Gastrocnemius medialis (tissue), 4 donors: ENCODE data around the gene BBS2. TPM values are rescaled to one million over a fixed set of nuclear protein-coding genes. Genes with fewer than 3 reads are reported as not detected.
A peak's percentile ranks its signal among the peaks of the same experiment; 100 is the strongest.

Source experiments
- ATAC-seq, 2 donors: fragments of 150-250 bp; one replicate each; pipeline ENCODE4 v1.9.1; 2016
- DNase-seq, 2 donors: peaks; one replicate each; pipeline ENCODE4 v3.0.0-alpha.2; 2019
- H3K27ac ChIP-seq, 4 donors: fragments of 200-600 bp; sonication (generic); 1 replicate in 1 of 4; 2 replicates in 3 of 4; pipeline ENCODE4 v1.5.1; 2016 to 2018; ENCODE audit warnings: mild to moderate bottlenecking in 2 of 4, moderate library complexity in 1 of 4
- H3K27me3 ChIP-seq, 3 donors: fragments of 200-600 bp; sonication (generic) in 2 of 3; 1 replicate in 1 of 3; 2 replicates in 2 of 3; pipeline versions ENCODE4 v1.5.1 to v1.6.0; 2016 to 2019; ENCODE audit warnings: mild to moderate bottlenecking in 1 of 3, moderate library complexity in 1 of 3
- H3K36me3 ChIP-seq, 2 donors: fragments of 200-600 bp; sonication (generic) in 1 of 2; one replicate each; pipeline ENCODE4 v1.5.1; 2017 to 2018
- H3K4me1 ChIP-seq, 2 donors: fragments of 200-600 bp; sonication (generic) in 1 of 2; one replicate each; pipeline ENCODE4 v1.5.1; 2016 to 2017; ENCODE audit warnings: mild to moderate bottlenecking in 2 of 2
- H3K4me3 ChIP-seq, 4 donors: fragments of 200-600 bp; sonication (generic) in 3 of 4; 1 replicate in 1 of 4; 2 replicates in 3 of 4; pipeline ENCODE4 v1.5.1; 2016 to 2019; ENCODE audit warnings: mild to moderate bottlenecking in 2 of 4
- H3K9me3 ChIP-seq, 3 donors: fragments of 200-600 bp; sonication (generic) in 2 of 3; 1 replicate in 1 of 3; 2 replicates in 2 of 3; pipeline ENCODE4 v1.5.1; 2016 to 2019
- POLR2A ChIP-seq, 2 donors: fragments of 450-650 bp; IDR thresholded peaks; one replicate each; pipeline ENCODE4 v1.6.1; 2017; ENCODE audit warnings: antibody characterized with exemption in 2 of 2, mild to moderate bottlenecking in 2 of 2, moderate library complexity in 2 of 2
- in situ Hi-C, 4 donors: fragments of 200-750 bp; cut with MboI; loops; one replicate each; pipeline versions ENCODE4 v1.15.0 to v1.8.0; 2017; ENCODE audit warnings: low sequenced_read_pairs in 4 of 4
- intact Hi-C: fragments of 100-400 bp; cut with DNase I; formaldehyde crosslinking; loops from one replicate; pipeline ENCODE4 v1.15.1; 2023; ENCODE audit warnings: low total_unique reads
- total RNA-seq, 4 donors: library from RNA; depleted of rRNA; stranded (reverse); fragments of >200 nt; gene quantifications; one replicate each; pipeline versions ENCODE4 v1.1.0 to v1.2.3, GENCODE V29; 2016
- TF ChIP-seq, protein P1 (sequence below), 5 experiments: fragments of 450-650 bp in 3 of 5; fragments of 200-600 bp in 2 of 5; sonication (generic) in 2 of 5; IDR thresholded peaks in 4 of 5; conservative IDR thresholded peaks in 1 of 5; 1 replicate in 4 of 5; 2 replicates in 1 of 5; pipeline ENCODE4 v1.5.1; 2016 to 2019; ENCODE audit warnings: antibody characterized with exemption in 5 of 5, mild to moderate bottlenecking in 3 of 5, moderate library complexity in 3 of 5

Gene BBS2
- total RNA-seq, 4 donors from 2014 or later: 25.2 to 52.0 (median 28.6) TPM

DNA sequence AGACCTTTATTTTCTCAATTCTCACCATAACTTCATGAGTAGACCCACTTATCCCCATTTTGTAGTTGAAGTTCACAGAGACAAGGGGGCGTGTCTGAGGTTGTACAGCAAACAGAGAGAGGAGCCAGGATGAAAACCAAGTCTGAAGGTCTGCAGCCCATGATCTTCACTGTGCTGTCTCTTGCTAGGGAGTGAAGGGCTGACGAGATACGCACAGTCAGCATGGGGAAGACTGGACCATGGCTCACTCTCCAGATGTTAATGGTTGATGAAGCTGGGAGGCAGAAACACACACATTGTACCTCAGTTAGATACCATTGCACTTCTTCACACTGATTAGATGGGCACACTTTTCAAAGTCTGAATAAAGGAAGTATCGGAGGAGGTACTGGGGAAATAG is 39.3 kb upstream of the BBS2 start:
- TF ChIP-seq, protein P1, sequence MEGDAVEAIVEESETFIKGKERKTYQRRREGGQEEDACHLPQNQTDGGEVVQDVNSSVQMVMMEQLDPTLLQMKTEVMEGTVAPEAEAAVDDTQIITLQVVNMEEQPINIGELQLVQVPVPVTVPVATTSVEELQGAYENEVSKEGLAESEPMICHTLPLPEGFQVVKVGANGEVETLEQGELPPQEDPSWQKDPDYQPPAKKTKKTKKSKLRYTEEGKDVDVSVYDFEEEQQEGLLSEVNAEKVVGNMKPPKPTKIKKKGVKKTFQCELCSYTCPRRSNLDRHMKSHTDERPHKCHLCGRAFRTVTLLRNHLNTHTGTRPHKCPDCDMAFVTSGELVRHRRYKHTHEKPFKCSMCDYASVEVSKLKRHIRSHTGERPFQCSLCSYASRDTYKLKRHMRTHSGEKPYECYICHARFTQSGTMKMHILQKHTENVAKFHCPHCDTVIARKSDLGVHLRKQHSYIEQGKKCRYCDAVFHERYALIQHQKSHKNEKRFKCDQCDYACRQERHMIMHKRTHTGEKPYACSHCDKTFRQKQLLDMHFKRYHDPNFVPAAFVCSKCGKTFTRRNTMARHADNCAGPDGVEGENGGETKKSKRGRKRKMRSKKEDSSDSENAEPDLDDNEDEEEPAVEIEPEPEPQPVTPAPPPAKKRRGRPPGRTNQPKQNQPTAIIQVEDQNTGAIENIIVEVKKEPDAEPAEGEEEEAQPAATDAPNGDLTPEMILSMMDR (IDR thresholded peaks at IDR 0.05 in 4 of 5, conservative IDR thresholded peaks at IDR 0.05 in 1 of 5): no peak
- TF ChIP-seq POLR2A (IDR thresholded peaks at IDR 0.05): no peak
- no peak overlapping the region for H3K27ac ChIP-seq
- intact Hi-C loops (no loop called here), in situ Hi-C loops (no loop called here)
- no peaks in the 10 kb centered on the region for H3K4me1 ChIP-seq
- no peaks in the 10 kb centered on the region for H3K27me3 ChIP-seq
- H3K9me3 ChIP-seq: no peaks in the 10 kb centered on the region
- ATAC-seq (no peak), DNase-seq (no peak)
- no peak overlapping the region for H3K4me3 ChIP-seq
- no peaks in the 10 kb centered on the region for H3K36me3 ChIP-seq

DNA sequence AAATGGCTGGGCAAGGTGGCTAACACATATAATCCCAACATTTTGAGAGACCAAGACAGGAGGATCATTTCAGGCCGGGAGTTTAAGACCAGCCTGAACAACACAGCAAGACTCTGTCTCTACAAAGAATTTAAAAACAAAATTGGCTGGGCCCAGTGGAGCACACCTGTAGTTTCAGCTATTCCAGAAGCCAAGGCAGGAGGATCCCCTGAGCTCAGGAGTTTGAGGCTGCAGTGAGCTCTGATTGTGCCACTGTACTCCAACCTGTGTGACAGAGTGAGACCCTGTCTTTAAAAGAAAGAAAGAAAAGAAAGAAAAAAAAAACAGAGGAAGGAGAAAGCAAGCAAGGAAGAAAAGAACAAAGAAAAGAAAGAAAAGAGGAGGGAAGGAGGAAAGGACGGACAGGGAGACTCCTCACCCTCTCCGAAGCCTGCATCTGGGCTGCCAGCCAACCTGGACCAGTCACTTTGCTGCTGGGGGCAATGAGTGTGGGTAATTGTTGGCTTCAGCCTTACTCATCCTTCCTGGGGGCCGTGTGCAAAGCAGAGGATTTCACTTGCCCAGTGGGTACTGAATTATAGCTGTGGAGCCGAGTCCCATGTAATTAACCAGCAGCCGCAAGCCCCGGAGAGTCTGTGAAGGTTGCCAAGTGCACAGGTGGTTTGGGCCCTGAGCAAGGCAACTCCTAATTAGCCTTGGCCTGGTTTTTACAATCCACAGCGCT is 38.4 kb upstream of the BBS2 start:
- in situ Hi-C loops: no loop called here
- ATAC-seq (no peak), DNase-seq (no peak)
- TF ChIP-seq, protein P1 (IDR thresholded peaks at IDR 0.05 in 4 of 5, conservative IDR thresholded peaks at IDR 0.05 in 1 of 5): no peak
- TF ChIP-seq POLR2A (IDR thresholded peaks at IDR 0.05): no peak
- intact Hi-C loops: no loop called here
- Histone ChIP-seq H3K27ac (no peak overlapping the region), H3K36me3 (no peaks in the 10 kb centered on the region), H3K4me3 (no peak overlapping the region), H3K9me3 (no peaks in the 10 kb centered on the region), H3K27me3 (no peaks in the 10 kb centered on the region), H3K4me1 (no peaks in the 10 kb centered on the region)

DNA sequence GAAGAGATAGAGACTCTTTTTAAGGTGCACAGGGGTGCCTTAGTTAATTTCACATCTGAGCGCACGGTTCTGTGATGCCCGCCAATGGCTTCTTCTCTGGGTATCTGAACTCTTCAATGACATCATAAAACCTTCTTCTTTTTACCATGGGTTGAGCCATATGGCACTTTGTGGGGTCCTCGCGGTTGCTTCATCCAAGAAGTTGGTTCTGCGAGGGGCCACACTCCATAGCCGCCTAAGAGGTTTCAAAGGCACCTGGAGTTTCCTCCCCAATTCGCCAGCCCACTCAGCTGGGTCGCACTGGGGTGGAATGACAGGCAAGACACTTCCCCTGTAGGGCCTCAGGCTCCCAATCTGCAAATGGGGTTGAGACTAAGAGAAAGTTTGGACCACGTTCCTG is 34.6 kb upstream of the BBS2 start:
- ATAC-seq (no peak), DNase-seq (no peak)
- Histone ChIP-seq H3K4me1 (peaks cover 9 to 10% of the 10 kb centered on the region in 2 donors), H3K27ac (no peak overlapping the region), H3K27me3 (no peaks in the 10 kb centered on the region), H3K4me3 (no peak overlapping the region), H3K36me3 (no peaks in the 10 kb centered on the region), H3K9me3 (no peaks in the 10 kb centered on the region)
- intact Hi-C loops: no loop called here
- TF ChIP-seq, protein P1 (IDR thresholded peaks at IDR 0.05 in 4 of 5, conservative IDR thresholded peaks at IDR 0.05 in 1 of 5): no peak
- TF ChIP-seq POLR2A (IDR thresholded peaks at IDR 0.05): no peak
- in situ Hi-C loops: no loop called here

DNA sequence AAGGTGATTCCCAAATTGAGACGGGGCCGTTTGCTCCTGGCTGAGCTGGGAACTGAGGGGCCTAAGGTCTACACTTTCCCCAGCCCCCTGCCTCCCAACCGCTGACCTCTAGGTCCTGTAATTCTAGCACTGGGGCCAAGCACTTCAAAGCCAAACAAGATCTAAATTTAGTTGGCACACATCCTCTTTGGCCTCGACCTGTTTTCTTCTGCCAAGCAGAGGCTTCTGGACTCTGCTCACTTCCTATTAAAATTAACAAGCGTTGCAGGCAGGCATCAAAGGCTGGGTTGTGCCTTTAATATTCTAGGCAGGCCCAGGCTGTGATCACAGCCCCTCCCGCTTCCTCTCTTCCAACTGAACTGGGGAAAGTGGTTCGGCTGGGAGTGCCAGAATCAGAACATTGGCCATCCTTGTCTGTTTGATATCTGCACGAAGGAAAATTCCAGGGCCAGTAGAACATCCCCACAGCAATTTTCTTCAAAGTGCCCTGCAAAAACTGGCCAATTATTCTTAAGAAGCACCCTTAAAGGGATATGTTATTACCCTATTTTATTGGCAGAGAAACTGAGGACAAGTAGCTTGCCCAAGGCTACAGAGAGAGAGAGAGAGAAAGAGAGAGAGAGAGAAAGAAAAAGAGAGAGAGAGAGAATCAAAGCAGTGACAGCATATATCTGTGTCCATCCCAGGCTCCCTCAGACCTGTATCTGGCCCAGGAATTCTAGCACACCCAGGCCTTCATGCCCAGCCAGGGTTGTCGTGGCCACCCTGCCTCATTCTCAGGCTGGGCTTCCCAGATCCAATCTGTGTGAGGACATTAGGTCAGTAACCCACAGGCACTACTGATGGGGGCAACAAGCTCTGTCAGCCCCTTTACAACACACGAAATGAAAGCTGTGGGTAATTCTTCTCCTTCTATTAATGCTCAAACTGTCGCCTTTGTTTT is 32.2 kb upstream of the BBS2 start:
- intact Hi-C loops (no loop called here), in situ Hi-C loops (no loop called here)
- H3K4me3 ChIP-seq: no peak overlapping the region
- peaks cover 9 to 10% of the 10 kb centered on the region in 2 donors for H3K4me1 ChIP-seq
- H3K27me3 ChIP-seq: no peaks in the 10 kb centered on the region
- DNase-seq (peak in 1 of 2 donors; percentile 14), ATAC-seq (peak; percentile 39 to 47)
- H3K36me3 ChIP-seq: no peaks in the 10 kb centered on the region
- H3K9me3 ChIP-seq: no peaks in the 10 kb centered on the region
- no peak overlapping the region for H3K27ac ChIP-seq
- TF ChIP-seq, protein P1 (IDR thresholded peaks at IDR 0.05 in 4 of 5, conservative IDR thresholded peaks at IDR 0.05 in 1 of 5): no peak
- no peak for TF ChIP-seq POLR2A (IDR thresholded peaks at IDR 0.05)
